HTERT RPE-1 (cell line): ENCODE data around the gene PTPRK.

Experiments
- in situ Hi-C: fragments of 300-500 bp; cut with MboI; formaldehyde crosslinking; loops from 4 replicates; pipeline ENCODE4 v1.14.3; 2020; ENCODE audit warnings: low sequenced_read_pairs

PTPRK gene

GRCh38 chr6:128520436-128521281 lies at the start of gene PTPRK:
TSS of gene PTPRK (minus strand) at chr6:128520599. CDS start at chr6:128520358, 241 bp downstream.
- in situ Hi-C loops, result no loop called here

- in situ Hi-C loops, result no loop called here
Observed at GRCh38 chr6:128567029-128567428, 46.6 kb upstream of the PTPRK start.

GRCh38 chr6:128560966-128561365 lies 40.6 kb upstream of the PTPRK start:
- in situ Hi-C loops, result no loop called here

- in situ Hi-C loops, result no loop called here
Observed at GRCh38 chr6:128558924-128559323, 38.5 kb upstream of the PTPRK start.

- in situ Hi-C loops, result no loop called here
Observed at GRCh38 chr6:128558021-128558420, 37.6 kb upstream of the PTPRK start.

- in situ Hi-C loops, result no loop called here
Observed at GRCh38 chr6:128557081-128557480, 36.7 kb upstream of the PTPRK start.

GRCh38 chr6:128554302-128554701 lies 33.9 kb upstream of the PTPRK start:
- in situ Hi-C loops, result no loop called here

- in situ Hi-C loops, result no loop called here
Observed at GRCh38 chr6:128541261-128541660, 20.9 kb upstream of the PTPRK start.

GRCh38 chr6:128538763-128539162 lies 18.4 kb upstream of the PTPRK start:
- in situ Hi-C loops, result no loop called here

GRCh38 chr6:128532827-128533226 lies 12.4 kb upstream of the PTPRK start:
- in situ Hi-C loops, result no loop called here

GRCh38 chr6:128532136-128532535 lies 11.7 kb upstream of the PTPRK start:
- in situ Hi-C loops, result no loop called here

- in situ Hi-C loops, result no loop called here
Observed at GRCh38 chr6:128531696-128532095, 11.3 kb upstream of the PTPRK start.

GRCh38 chr6:128528241-128528640 lies 7.8 kb upstream of the PTPRK start:
- in situ Hi-C loops, result no loop called here

GRCh38 chr6:128527375-128527774 lies 7.0 kb upstream of the PTPRK start:
- in situ Hi-C loops, result no loop called here

GRCh38 chr6:128526152-128526914 lies 5.9 kb upstream of the PTPRK start:
- in situ Hi-C loops, result no loop called here

GRCh38 chr6:128525406-128525805 lies 5.0 kb upstream of the PTPRK start:
- in situ Hi-C loops, result no loop called here

GRCh38 chr6:128521282-128521632 lies 858 bp upstream of the PTPRK start:
- in situ Hi-C loops, result no loop called here

GRCh38 chr6:128519931-128520435 lies 416 bp downstream of the PTPRK start:
- in situ Hi-C loops, result no loop called here

- in situ Hi-C loops, result no loop called here
Observed at GRCh38 chr6:128519132-128519930, 1.1 kb downstream of the PTPRK start.

- in situ Hi-C loops, result no loop called here
Observed at GRCh38 chr6:128518434-128519131, 1.8 kb downstream of the PTPRK start.

- in situ Hi-C loops, result no loop called here
Observed at GRCh38 chr6:128517124-128517523, 3.3 kb downstream of the PTPRK start.
